Epithelial cell of proximal tubule (primary cell): ENCODE results near the gene LRBA. TPM values are rescaled to one million over a fixed set of nuclear protein-coding genes. Genes with fewer than 3 reads are reported as not detected.
"Not testable (repeated sequence)": the region's sequence is repeated elsewhere in the genome, so short reads cannot be mapped to it uniquely, and the experiment has no call there.

Source experiments
- DNase-seq: peaks from one replicate; pipeline ENCODE4 v3.0.0-alpha.2; 2011; ENCODE audit warnings: low read depth
- H3K4me3 ChIP-seq: 2 replicates; pipeline ENCODE4 v1.5.1; 2011; ENCODE audit warnings: low read depth, mild to moderate bottlenecking, low read length
- total RNA-seq: library from RNA; depleted of rRNA; stranded (reverse); fragments of >200 nt; gene quantifications from 2 replicates; pipeline ENCODE4 v1.2.3, GENCODE V29; 2015
- TF ChIP-seq, protein P1 (sequence below): conservative IDR thresholded peaks from 2 replicates; pipeline ENCODE4 v1.5.1; 2012; ENCODE audit warnings: low read depth, mild to moderate bottlenecking, low read length

Gene LRBA
- total RNA-seq, 1 donor from 2014 or later: 58.9 TPM

DNA sequence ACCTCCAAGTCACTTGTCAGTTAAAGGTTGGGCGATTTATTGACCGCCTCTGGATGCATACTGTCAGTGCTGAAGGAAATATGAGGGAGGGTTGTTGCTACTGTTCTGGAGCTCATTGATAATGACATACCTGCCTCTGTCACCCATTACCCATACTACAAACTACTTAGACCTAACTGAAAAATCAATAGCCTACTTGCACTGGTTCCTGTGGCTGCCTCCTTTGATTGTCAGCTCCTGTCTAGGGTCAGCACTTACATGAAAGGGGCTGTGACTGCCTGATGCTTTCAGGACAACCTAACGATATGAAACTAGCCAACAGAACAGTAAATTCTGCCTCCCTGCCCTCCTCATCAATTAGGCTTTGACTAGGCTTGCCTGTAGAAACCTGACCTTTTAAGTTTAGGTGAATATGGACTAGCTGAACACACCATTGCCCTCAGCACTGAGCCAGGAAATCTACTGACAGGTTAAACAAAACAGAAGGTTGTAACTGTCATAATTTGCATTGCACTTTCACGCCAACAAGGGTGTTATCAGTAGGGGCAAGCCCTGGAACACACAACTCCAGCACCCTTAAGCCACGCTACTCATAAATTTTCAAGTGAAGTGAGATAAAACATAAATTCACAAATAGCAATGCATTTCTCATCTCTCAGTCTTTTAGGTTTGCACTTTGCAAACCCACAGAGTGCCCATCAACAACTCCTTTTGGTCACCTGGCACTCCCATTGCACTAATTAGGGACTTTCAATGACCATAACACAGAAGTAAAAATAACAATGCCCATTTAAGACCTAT, 442.2 kb downstream of the LRBA start:
- no peak for DNase-seq
- no peak overlapping the region for H3K4me3 ChIP-seq
- TF ChIP-seq, protein P1, sequence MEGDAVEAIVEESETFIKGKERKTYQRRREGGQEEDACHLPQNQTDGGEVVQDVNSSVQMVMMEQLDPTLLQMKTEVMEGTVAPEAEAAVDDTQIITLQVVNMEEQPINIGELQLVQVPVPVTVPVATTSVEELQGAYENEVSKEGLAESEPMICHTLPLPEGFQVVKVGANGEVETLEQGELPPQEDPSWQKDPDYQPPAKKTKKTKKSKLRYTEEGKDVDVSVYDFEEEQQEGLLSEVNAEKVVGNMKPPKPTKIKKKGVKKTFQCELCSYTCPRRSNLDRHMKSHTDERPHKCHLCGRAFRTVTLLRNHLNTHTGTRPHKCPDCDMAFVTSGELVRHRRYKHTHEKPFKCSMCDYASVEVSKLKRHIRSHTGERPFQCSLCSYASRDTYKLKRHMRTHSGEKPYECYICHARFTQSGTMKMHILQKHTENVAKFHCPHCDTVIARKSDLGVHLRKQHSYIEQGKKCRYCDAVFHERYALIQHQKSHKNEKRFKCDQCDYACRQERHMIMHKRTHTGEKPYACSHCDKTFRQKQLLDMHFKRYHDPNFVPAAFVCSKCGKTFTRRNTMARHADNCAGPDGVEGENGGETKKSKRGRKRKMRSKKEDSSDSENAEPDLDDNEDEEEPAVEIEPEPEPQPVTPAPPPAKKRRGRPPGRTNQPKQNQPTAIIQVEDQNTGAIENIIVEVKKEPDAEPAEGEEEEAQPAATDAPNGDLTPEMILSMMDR: no peak

DNA sequence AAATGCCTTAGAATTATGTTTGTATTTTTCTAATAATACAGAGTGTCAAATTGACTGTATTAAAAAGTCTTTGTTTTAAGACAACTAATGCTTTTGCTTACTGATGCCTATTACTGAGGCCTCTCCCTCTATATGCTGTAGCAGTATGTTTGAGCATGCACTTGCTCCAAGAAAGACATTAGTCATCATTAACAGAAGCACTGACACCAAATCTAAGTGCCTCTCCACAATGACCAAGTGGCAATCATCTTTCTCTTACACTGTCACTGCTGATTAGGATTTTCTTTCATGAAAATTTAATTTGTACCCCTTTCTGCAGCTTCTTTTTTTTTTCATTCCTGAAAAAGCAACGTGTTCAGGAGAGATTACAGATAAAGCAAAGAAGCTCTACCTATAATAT, 444.2 kb downstream of the LRBA start:
- no peak overlapping the region for H3K4me3 ChIP-seq
- DNase-seq: no peak
- TF ChIP-seq, protein P1: no peak

DNA sequence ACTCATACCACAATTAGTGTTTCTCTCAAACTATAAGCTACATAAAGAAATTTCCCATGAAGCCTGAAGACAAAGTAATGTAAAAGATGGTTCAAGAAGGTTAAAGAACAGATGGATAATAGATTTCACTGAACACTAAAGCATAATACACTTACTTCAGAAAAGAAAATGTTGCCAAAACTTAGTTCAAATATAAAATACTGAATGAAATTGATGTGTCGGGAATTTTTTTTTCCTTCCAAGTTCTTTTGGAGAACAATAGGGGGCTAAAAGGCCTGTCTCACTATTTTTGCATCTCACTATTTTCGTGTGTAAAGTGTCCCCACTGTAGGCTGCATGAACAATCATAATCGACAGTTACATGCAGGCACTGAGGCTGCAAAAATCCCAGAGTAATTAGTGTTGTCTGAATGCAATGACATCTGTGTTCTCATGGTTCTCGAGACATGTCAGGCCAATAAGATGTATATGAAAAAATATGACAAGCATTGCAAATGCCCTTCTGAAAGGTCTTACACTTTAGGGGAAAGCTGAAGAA, 445.0 kb downstream of the LRBA start:
- H3K4me3 ChIP-seq: no peak overlapping the region
- TF ChIP-seq, protein P1: no peak
- DNase-seq: no peak

DNA sequence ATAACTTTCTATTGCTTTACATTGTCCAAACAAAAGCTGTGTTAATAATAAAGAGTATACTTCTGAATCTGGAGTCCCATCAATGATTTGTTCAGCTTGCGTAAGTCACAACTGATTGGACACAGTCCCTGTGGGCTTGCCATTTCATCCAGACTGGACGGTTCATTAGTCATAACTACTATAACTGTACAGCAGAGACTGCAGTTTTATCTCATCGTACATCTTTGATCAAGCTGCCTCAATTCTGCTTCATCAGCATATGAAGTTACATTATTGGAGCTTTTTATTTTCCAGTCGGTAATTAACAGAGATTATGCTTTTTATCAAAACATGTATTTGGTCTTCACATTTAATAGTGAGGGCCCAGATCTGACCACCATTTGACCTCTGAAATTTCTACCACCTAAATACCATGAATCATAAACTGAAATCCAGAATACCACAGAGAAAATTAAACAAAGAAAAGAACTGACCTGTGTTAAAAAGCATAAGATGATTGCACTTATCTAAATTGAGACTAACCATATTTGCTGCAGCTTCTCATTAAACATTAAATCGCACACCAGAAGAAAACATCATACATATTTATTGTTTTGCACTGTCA, 445.6 kb downstream of the LRBA start:
- TF ChIP-seq, protein P1: no peak
- no peak overlapping the region for H3K4me3 ChIP-seq
- DNase-seq: no peak

DNA sequence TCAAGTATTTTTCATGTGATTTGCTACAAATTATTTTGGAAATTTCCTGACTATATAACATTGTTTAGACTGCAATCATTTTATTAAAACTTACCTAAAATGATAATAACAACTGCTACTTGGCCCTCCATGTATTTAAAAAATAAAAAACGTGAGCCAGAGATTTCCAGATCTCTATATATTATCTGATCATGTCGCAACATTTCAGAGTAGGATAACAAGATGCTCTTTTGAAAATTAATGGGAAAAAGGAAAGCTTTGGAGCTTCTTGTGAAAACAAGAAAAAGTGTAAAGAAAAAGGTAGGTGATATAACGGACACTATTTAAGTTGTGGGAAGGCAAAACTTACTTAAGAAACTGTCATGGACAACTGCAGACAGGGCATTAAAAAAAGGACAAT, 448.0 kb downstream of the LRBA start:
- no peak overlapping the region for H3K4me3 ChIP-seq
- DNase-seq: no peak

DNA sequence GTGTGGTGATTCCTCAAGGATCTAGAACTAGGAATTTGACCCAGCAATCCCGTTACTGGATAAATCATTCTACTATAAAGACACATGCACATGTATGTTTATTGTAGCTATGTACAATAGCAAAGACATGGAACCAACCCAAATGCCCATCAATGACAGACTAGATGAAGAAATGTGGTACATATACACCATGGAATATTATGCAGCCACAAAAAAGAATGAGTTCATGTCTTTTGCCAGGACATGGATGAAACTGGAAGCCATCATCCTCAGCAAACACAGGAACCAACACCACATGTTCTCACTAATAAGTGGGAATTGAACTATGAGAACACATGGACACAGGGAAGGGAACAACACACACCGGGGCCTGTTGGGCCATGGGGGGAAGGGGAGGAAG, 450.1 kb downstream of the LRBA start:
- DNase-seq, H3K4me3 ChIP-seq: not testable (repeated sequence)

More for the DNA sequence above, 448.0 kb downstream of the LRBA start:
- TF ChIP-seq, protein P1: no peak

DNA sequence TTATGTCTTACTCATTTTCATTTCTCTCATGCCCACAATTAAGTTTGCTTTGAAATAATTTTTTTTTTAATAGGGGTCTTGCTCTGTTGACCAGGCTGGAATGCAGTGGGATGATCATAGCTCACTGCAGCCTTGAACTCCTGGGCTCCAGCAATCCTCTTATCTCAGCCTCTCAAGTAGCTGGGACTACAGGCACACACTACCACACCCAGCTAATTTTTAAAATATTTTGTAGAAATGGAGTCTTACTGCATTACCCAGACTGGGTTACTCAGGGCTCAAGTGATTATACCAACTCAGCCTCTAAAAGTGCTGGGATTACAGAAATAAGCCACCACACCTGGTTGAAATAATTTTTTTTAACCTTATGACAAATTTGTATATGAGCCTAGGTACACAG, 452.3 kb downstream of the LRBA start:
- H3K4me3 ChIP-seq: no peak overlapping the region
- TF ChIP-seq, protein P1: no peak
- no peak for DNase-seq
